ENCODE results near the gene IGLON5. TPM values are rescaled to one million over a fixed set of nuclear protein-coding genes. Genes with fewer than 3 reads are reported as not detected.

Gene IGLON5
- total RNA-seq, 1 donor from 2014 or later, result 1.2 TPM

DNA sequence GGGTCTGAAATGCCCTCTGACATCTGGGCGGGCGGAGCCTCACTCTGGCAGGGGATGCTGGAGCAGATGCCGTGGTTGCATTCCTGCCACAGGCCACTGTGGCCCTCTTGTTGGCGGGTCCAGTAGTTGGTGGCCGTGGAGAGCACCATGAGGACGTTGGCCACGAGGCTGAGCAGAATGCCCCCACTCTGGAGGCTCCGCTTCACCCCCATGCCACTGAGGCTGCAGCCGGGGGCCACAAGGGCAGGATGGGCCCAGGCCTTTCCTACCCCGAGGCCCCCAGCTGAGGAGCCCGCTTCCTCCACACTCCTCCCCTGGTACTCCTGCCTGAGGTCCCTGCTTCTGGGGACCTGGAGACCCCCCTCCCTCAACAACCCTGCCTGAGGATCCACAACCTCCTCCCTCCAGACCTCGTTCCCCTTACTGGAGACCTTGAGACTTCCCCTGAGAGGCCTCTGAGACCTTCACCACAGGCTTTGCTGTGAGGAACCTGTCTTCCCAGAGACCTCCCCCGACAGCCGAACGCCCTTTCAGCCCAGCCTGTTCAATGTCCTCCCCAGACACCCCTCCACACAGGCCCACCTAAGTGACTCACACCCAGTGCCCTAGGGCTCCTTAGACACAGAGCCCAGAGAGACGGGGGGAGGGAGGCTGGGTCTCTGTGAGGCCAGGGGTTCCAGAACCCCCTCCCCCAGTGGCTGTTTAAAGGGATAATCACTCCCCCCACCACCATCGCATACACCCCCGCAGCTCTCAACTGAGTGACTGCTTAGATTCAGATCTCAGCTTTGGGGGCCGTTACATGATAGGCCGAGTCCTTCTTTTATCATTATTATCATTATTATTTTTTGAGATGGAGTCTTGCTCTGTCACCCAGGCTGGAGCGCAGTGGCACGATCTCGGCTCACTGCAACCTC is 57.2 kb downstream of the IGLON5 start, which contains the start of gene CLDND2:
TSS of gene CLDND2 (minus strand) at position 638 of the 917 bp plus-strand sequence. CDS start at position 212, 426 bp downstream.
- H3K4me1 Mint-ChIP-seq, result peaks cover 59% of the 10 kb centered on the region
- intact Hi-C loops (cut with micrococcal nuclease), result loop anchor here (5.0 kb wide), 1 partner anchor 261 kb away; the partner anchor contains the start of gene CTU1
- DNase-seq, result peak; percentile 66
- H3K36me3 Mint-ChIP-seq (ENCODE audit: low read depth), result peaks cover 61% of the 10 kb centered on the region
- peak within 1 kb of the TSS; percentile 98 for H3K27ac Mint-ChIP-seq
- peak within 1 kb of the TSS; percentile 98 for H3K4me3 Mint-ChIP-seq
- H3K27me3 Mint-ChIP-seq, result no peaks in the 10 kb centered on the region
- H3K9me3 Mint-ChIP-seq, result no peaks in the 10 kb centered on the region

DNA sequence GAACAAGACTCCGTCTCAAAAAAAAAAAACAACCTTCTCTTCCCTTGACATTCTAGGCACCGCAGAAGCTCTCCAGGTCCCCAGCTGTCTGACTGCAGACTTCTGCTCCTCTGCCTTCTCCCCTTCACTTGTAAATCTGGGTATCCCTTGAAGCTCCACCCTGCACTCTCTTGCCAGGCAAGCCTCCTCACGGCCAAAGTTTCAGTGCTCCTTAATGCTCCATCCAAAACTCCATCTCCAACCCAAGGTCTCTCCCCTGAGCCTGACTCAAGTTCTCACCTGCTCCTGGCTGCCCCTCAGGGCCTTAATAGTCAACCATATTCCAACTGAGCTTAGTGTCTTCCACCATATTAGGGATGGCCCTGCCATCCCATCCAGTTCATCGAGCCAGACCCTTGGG is 58.8 kb downstream of the IGLON5 start:
- peaks cover 6% of the 10 kb centered on the region for H3K9me3 Mint-ChIP-seq
- H3K27ac Mint-ChIP-seq, result peak overlapping the region; percentile 98
- peaks cover 51% of the 10 kb centered on the region for H3K36me3 Mint-ChIP-seq (ENCODE audit: low read depth)
- intact Hi-C loops (cut with micrococcal nuclease), result no loop called here
- DNase-seq, result no peak
- peaks cover 62% of the 10 kb centered on the region for H3K4me1 Mint-ChIP-seq
- peak overlapping the region; percentile 98 for H3K4me3 Mint-ChIP-seq
- H3K27me3 Mint-ChIP-seq, result no peaks in the 10 kb centered on the region

DNA sequence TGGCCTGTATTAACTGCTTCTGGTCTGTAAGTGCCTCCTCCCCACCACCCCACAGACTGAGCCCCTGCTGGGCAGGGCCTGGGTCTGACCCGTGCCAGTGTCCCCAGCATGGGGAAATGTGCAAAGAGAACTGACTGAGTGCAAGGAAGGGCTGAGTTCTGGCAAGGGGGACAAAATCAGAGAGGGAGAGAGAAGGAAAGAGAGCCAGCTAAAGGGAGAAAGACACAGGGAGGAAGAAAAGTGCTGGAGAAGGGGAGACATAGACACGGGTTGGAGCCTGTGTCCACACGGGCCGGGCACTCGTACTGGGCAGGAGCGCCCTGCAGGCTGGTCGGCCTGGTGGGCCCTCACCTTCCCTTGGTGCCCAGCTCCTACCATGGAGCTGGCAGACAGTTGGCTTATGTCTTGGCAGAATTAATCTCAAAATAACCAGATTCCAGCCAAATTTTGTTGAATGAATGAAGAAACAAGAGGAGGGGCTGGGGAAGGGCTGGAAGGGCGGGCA is 59.8 kb downstream of the IGLON5 start:
- peak overlapping the region; percentile 98 for H3K4me3 Mint-ChIP-seq
- no peak for DNase-seq
- H3K9me3 Mint-ChIP-seq, result peaks cover 8% of the 10 kb centered on the region
- intact Hi-C loops (cut with micrococcal nuclease), result no loop called here
- no peaks in the 10 kb centered on the region for H3K27me3 Mint-ChIP-seq
- H3K36me3 Mint-ChIP-seq (ENCODE audit: low read depth), result peaks cover 45% of the 10 kb centered on the region
- peak overlapping the region; percentile 98 for H3K27ac Mint-ChIP-seq
- H3K4me1 Mint-ChIP-seq, result peaks cover 65% of the 10 kb centered on the region

- Mint-ChIP-seq H3K36me3 (ENCODE audit: low read depth) (peaks cover 37% of the 10 kb centered on the region), H3K27ac (peak overlapping the region; percentile 98), H3K4me3 (peak overlapping the region; percentile 98), H3K9me3 (peaks cover 8% of the 10 kb centered on the region), H3K4me1 (peaks cover 72% of the 10 kb centered on the region), H3K27me3 (no peaks in the 10 kb centered on the region)
- DNase-seq, result no peak
- intact Hi-C loops (cut with micrococcal nuclease), result loop anchor here (1.0 kb wide), 2 partner anchors 22 to 69 kb away; no protein-coding TSS in a partner anchor
Measured at GRCh38 chr19:51372021-51372648, 60.7 kb downstream of the IGLON5 start.

DNA sequence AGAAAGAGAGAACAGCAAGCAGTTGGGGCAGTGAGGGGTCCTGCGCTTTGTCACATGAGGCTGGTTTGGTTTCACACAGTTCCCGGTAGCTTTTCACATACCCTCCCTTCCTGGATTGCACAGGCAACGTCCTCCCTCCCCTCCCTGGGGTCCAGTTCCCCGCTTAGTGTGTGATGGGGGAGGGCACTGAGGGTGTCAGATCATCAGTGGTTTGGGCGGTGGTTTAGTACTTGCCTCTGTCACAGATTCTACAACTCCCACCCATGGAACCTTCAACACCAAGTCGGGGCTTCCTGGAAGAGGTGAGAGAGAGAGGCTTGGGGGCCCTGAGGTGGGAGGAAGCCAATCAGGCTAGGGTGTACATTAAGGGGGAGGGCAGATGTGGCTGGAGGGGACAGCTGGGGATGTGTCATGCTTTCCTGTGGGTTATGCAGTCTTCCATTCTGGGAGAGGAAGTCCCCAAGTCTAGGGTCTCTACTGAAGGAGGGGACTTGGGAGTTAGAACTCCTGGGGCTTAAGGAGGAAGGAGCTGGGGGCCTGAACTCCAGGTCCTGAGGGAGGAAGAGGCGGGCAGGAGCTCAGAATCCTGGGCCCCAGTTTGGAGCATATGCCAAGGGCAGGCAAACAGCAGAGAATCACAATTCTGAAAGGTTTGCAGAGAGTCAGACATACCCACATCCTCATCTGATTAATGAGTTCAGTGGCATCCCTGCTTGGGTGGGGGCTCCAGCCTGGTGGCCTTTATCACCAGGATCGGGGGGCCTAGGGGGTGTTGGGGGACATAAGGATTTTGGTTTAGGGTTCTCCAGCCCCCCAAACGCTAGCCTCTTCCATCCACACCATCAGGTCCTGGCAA is 61.4 kb downstream of the IGLON5 start, which contains the start of gene NKG7:
TSS of gene NKG7 (minus strand) at position 6 of the 856 bp plus-strand sequence. CDS start 119 bp downstream, outside the sequence.
- H3K27ac Mint-ChIP-seq, result peak within 1 kb of the TSS; percentile 98
- peaks cover 70% of the 10 kb centered on the region for H3K4me1 Mint-ChIP-seq
- no peaks in the 10 kb centered on the region for H3K27me3 Mint-ChIP-seq
- peak within 1 kb of the TSS; percentile 98 for H3K4me3 Mint-ChIP-seq
- peak; percentile 90 for DNase-seq
- intact Hi-C loops (cut with micrococcal nuclease), result loop anchor here (1.0 kb wide), 2 partner anchors 21 to 68 kb away; no protein-coding TSS in a partner anchor
- peaks cover 8% of the 10 kb centered on the region for H3K9me3 Mint-ChIP-seq
- peaks cover 30% of the 10 kb centered on the region for H3K36me3 Mint-ChIP-seq (ENCODE audit: low read depth)

DNA sequence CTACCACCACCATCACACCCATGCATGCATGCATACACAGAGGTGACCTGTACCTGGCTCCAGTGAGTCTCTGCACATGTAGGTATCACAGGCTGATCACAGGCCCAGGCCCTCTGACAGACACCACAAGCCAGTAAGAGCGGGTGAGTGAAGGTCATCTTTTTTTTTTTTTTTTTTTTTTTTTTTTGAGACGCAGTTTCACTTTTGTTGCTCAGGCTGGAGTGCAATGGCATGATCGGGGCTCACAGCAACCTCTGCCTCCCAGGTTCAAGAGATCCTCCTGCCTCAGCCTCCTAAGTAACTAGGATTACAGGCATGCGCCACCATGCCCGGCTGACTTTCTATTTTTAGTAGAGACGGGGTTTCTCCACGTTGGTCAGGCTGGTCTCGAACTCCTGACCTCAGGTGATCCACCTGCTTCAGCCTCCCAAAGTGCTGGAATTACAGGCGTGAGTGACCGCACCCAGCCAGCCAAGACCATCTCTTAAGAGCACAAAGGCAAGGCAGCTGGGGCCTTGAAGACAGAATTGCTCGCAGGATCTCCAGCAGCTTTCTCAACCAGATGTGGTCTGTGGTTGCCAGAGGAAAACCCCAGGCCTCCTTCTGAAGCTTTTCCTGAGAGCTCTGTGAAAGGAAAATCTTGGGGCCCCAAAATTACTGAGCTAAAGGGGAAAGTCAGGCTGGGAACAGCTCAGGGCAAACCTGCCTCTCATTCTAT is 64.2 kb downstream of the IGLON5 start:
- intact Hi-C loops (cut with micrococcal nuclease), result loop anchor here (1.0 kb wide), 3 partner anchors 8 to 66 kb away; no protein-coding TSS in a partner anchor
- Mint-ChIP-seq H3K27ac (peak overlapping the region; percentile 98), H3K27me3 (no peaks in the 10 kb centered on the region), H3K4me1 (peaks cover 74% of the 10 kb centered on the region), H3K4me3 (peak overlapping the region; percentile 98), H3K9me3 (peaks cover 8% of the 10 kb centered on the region), H3K36me3 (ENCODE audit: low read depth) (peaks cover 21% of the 10 kb centered on the region)
- peak; percentile 86 for DNase-seq

GRCh38 chr19:51377422-51377821 is 66.0 kb downstream of the IGLON5 start:
- intact Hi-C loops (cut with micrococcal nuclease), result no loop called here
- peaks cover 62% of the 10 kb centered on the region for H3K4me1 Mint-ChIP-seq
- H3K27ac Mint-ChIP-seq, result no peak overlapping the region
- no peak overlapping the region for H3K4me3 Mint-ChIP-seq
- H3K36me3 Mint-ChIP-seq (ENCODE audit: low read depth), result peaks cover 13% of the 10 kb centered on the region
- H3K9me3 Mint-ChIP-seq, result peaks cover 8% of the 10 kb centered on the region
- no peak for DNase-seq
- H3K27me3 Mint-ChIP-seq, result no peaks in the 10 kb centered on the region

DNA sequence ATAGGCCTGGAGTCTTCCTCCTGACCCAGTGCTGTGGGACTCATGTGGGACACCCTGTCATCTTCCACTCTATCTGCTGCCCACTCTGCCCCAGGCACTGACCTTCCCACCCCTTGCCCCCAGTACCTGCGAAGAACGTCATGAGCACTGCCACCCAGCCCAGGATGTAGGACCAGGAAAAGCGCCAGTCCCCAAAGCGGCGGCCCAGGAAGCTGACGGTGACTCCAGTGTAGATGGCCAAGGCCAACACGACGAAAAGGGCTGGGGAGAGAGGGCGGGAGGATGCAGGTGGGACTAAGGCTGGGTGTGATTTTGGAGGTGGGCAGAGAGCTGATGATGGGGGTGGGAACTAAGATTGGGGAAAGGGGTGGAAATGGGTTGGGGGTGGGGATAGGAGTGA is 68.9 kb downstream of the IGLON5 start:
- intact Hi-C loops (cut with micrococcal nuclease), result no loop called here
- H3K4me3 Mint-ChIP-seq, result no peak overlapping the region
- peaks cover 36% of the 10 kb centered on the region for H3K4me1 Mint-ChIP-seq
- no peak for DNase-seq
- no peaks in the 10 kb centered on the region for H3K27me3 Mint-ChIP-seq
- H3K36me3 Mint-ChIP-seq (ENCODE audit: low read depth), result peaks cover 5% of the 10 kb centered on the region
- H3K27ac Mint-ChIP-seq, result peak overlapping the region; percentile 65
- peaks cover under 1% of the 10 kb centered on the region for H3K9me3 Mint-ChIP-seq

Other genes with a start within 250 kb of the IGLON5 start
- gene KLK13, start 246.6 kb upstream of the IGLON5 start, total RNA-seq, result not detected in 2 replicates
- gene KLK14, start 228.8 kb upstream of the IGLON5 start, total RNA-seq, result 0.91 and 1.1 TPM in 2 replicates
- gene CTU1, start 203.2 kb upstream of the IGLON5 start, total RNA-seq, result 12.8 and 13.4 TPM in 2 replicates
- gene SIGLEC9, start 186.7 kb upstream of the IGLON5 start, total RNA-seq, result 0.33 and 0.52 TPM in 2 replicates
- not detected in 2 replicates for gene SIGLEC7, start 169.3 kb upstream of the IGLON5 start, total RNA-seq
- gene CD33, start 86.6 kb upstream of the IGLON5 start, total RNA-seq, result 6.5 and 8.7 TPM in 2 replicates
- gene SIGLECL1, start 60.6 kb upstream of the IGLON5 start, total RNA-seq, result not detected in 2 replicates
- gene VSIG10L, start 30.5 kb downstream of the IGLON5 start, total RNA-seq, result 7.1 and 7.2 TPM in 2 replicates
- gene ETFB, start 54.7 kb downstream of the IGLON5 start, total RNA-seq, result 194 and 199 TPM in 2 replicates
- 18.7 and 19.6 TPM in 2 replicates for gene CLDND2, start 57.4 kb downstream of the IGLON5 start, total RNA-seq
- gene NKG7, start 61.0 kb downstream of the IGLON5 start, total RNA-seq, result 363 and 379 TPM in 2 replicates
- 0.24 TPM in 1 of 2 replicates, not detected in the other for gene LIM2, start 76.3 kb downstream of the IGLON5 start, total RNA-seq
- 0.16 and 0.24 TPM in 2 replicates for gene C19orf84, start 78.9 kb downstream of the IGLON5 start, total RNA-seq
- 2.3 and 3.5 TPM in 2 replicates for gene SIGLEC10, start 106.0 kb downstream of the IGLON5 start, total RNA-seq
- 0.09 and 0.16 TPM in 2 replicates for gene SIGLEC8, start 146.8 kb downstream of the IGLON5 start, total RNA-seq
- gene CEACAM18, start 166.9 kb downstream of the IGLON5 start, total RNA-seq, result not detected in 2 replicates
- gene SIGLEC12, start 190.2 kb downstream of the IGLON5 start, total RNA-seq, result 0.98 and 1.5 TPM in 2 replicates
- gene SIGLEC6, start 220.0 kb downstream of the IGLON5 start, total RNA-seq, result 0.91 and 0.95 TPM in 2 replicates